ENCODE results near the gene ZNF222.

The ZNF222 gene

GRCh38 chr19:44055870-44056269 is 30.7 kb downstream of the ZNF222 start:
- DNase-seq: no peak

GRCh38 chr19:44059229-44059628 is 34.0 kb downstream of the ZNF222 start:
- no peak for DNase-seq

GRCh38 chr19:44061038-44061437 is 35.9 kb downstream of the ZNF222 start:
- DNase-seq: no peak

- DNase-seq: no peak
Observed at GRCh38 chr19:44066305-44066704, 41.1 kb downstream of the ZNF222 start.

- DNase-seq: no peak
Observed at GRCh38 chr19:44069415-44069814, 44.2 kb downstream of the ZNF222 start.

GRCh38 chr19:44071824-44072542 is 46.8 kb downstream of the ZNF222 start, which contains the start of gene ZNF284:
Gene ZNF284, plus strand, starts transcription at chr19:44072159. Its CDS starts 4,231 bp downstream, at chr19:44076390.
- peak; percentile 77 for DNase-seq

- DNase-seq: no peak
Observed at GRCh38 chr19:44072543-44073401, 47.6 kb downstream of the ZNF222 start.

GRCh38 chr19:44076325-44076724 is 51.1 kb downstream of the ZNF222 start:
- no peak for DNase-seq

Data from stimulated activated CD4-positive, alpha-beta T cell treated with anti-CD3 and anti-CD28 coated beads, Interleukin-12 subunit alpha, Interleukin-12 subunit beta, amount 100 ng/mL, for 4 hours (primary cell).